ENCODE results near the gene TRRAP.

TRRAP gene

DNA sequence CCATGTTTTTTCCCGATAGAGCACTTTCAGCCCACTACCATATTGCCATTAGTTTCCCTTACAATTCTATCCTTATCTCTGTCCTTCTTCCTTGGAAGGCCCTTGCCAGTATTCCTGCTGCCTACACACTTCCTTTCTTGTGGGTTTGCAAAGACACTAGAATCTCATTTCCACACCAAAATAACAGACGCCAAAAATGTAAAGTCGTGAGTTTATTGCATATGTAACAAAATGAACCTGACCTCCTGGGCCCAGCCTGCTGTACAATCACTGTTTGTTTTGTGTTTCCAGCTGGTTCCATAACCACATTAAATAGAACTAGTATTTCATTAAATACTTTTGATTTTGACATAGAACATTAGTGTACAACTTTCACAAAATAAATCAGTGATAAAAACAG lies 148.9 kb downstream of the TRRAP start:
- no peak for DNase-seq (ENCODE audit: low spot score)
- TF ChIP-seq, protein P1, sequence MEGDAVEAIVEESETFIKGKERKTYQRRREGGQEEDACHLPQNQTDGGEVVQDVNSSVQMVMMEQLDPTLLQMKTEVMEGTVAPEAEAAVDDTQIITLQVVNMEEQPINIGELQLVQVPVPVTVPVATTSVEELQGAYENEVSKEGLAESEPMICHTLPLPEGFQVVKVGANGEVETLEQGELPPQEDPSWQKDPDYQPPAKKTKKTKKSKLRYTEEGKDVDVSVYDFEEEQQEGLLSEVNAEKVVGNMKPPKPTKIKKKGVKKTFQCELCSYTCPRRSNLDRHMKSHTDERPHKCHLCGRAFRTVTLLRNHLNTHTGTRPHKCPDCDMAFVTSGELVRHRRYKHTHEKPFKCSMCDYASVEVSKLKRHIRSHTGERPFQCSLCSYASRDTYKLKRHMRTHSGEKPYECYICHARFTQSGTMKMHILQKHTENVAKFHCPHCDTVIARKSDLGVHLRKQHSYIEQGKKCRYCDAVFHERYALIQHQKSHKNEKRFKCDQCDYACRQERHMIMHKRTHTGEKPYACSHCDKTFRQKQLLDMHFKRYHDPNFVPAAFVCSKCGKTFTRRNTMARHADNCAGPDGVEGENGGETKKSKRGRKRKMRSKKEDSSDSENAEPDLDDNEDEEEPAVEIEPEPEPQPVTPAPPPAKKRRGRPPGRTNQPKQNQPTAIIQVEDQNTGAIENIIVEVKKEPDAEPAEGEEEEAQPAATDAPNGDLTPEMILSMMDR (IDR thresholded peaks at IDR 0.05; ENCODE audit: borderline replicate concordance, control extremely low read depth, extremely low read depth, insufficient read depth, missing control alignments): no peak
- in situ Hi-C loops (cut with MboI; ENCODE audit: low sequenced_read_pairs, unreplicated experiment): no loop called here

DNA sequence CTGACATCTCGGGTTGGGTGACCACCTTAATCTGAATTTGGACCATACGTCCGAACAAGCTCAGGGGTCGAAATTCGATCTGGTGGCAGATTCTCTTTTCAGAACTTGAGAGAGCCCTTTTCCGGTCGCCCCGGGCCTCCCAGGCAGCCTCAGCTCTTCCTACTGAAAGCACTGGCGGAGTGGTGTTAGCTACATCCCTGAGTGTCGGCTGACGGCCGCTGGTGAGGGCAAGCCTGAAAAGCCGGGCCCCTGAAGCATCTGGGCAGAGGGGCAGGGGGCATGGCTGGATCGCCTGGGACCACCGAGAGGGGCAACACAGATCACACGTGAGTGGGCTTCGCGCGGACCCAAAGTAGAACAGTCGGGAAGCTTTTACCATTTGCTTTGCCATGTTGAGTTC lies 149.5 kb downstream of the TRRAP start:
- DNase-seq (ENCODE audit: low spot score): no peak
- TF ChIP-seq, protein P1 (IDR thresholded peaks at IDR 0.05; ENCODE audit: borderline replicate concordance, control extremely low read depth, extremely low read depth, insufficient read depth, missing control alignments): no peak
- in situ Hi-C loops (cut with MboI; ENCODE audit: low sequenced_read_pairs, unreplicated experiment): no loop called here

DNA sequence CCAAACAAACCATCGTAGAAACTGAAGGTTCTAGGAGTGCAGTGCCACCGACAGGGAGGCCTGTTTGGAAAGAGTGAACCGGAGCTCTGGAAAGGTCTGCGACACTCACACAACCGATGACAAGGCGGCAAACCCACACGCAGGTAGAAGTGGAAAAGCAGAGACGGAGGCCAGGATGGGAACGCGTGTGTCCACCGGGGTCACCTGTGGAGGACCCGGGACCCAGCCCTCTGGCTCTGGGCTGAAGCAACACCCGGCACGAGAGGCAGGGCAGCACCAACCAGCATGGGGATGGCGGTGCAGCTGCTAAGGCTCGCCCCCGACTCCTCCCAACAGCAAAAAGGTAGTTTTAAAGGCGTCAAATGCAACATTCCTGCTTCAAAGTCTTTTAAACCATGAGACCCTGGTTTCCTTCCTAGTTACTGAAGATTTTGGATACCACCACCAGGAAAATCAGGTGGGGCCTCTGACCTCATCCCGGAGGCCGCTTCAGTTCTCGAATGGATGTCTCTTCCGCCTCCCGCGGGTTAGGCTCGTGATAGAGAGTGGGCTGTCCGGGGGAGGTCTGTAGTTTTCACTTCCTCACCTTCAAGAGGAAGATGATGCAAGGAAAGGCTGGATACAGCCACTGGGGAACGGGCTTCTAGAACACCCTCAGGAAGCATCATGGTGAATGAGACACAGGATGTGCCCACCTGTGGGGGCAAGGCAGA lies 150.1 kb downstream of the TRRAP start:
- in situ Hi-C loops (cut with MboI; ENCODE audit: low sequenced_read_pairs, unreplicated experiment): no loop called here
- TF ChIP-seq, protein P1 (IDR thresholded peaks at IDR 0.05; ENCODE audit: borderline replicate concordance, control extremely low read depth, extremely low read depth, insufficient read depth, missing control alignments): no peak
- DNase-seq (ENCODE audit: low spot score): no peak

DNA sequence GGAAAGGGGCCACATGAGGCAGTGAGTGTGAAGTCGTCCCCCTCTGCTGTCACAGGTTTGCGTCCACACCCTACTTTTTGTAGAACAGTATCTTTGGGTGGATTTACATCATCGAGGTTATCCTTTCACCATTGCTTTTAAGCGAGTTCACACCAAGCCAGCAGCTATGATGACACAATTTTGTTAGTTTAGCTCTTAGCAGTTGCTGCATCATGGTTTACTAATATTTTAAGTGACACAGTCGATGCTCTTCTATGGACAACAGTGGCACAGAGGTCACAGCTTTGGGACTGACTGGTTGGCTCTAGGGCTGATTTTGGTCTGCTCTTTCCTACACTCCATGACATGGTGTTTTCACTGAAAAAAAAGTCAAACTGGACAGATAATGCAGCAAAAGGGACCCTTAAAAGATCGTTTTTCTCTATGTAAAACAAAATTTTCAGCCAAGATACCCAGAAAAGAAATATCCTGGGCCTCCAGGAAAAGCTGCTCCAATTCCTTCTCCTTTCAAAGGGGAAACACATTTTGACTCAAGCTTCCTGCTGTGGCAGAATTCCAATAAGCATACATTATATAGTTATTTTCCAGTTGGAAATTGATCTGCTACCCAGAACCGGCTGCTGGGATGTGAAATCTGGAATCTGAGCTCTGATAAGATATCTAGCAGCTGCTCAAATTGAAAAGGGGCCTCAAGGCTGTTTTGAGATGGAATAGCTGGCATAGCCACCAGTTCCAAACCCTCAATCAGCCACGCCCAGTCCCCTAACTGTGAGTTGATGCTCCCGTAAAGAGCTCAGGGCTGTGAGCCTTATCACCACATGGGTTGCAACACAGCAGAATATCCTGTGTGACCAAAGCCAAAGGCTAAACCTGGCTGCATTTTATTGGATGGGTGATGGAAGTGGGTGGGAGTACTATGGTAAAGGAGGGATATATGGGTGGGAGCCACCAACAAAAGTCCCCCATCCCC lies 151.4 kb downstream of the TRRAP start:
- DNase-seq (ENCODE audit: low spot score): no peak
- in situ Hi-C loops (cut with MboI; ENCODE audit: low sequenced_read_pairs, unreplicated experiment): no loop called here
- TF ChIP-seq, protein P1 (IDR thresholded peaks at IDR 0.05; ENCODE audit: borderline replicate concordance, control extremely low read depth, extremely low read depth, insufficient read depth, missing control alignments): no peak

DNA sequence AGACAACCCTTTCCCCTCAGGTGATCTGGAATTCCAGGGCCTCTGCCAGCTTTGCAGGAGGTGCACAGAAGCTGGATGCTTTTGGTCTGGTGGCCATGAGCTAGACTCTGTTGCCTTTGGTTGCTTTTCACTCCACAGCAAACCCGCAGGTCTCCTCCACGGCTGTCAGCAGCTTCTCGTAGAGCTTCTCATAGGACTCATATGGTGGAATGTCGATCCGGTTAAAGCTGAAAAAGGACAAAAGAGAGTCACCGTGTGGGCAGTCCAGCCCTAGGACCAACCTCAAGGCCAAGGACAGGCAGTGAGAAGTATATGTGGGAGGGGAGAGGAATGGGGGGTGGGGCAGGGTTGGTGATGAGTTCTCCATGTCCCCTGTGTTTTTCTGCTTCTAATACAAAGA lies 152.1 kb downstream of the TRRAP start:
- in situ Hi-C loops (cut with MboI; ENCODE audit: low sequenced_read_pairs, unreplicated experiment): no loop called here
- TF ChIP-seq, protein P1 (IDR thresholded peaks at IDR 0.05; ENCODE audit: borderline replicate concordance, control extremely low read depth, extremely low read depth, insufficient read depth, missing control alignments): no peak
- DNase-seq (ENCODE audit: low spot score): no peak

DNA sequence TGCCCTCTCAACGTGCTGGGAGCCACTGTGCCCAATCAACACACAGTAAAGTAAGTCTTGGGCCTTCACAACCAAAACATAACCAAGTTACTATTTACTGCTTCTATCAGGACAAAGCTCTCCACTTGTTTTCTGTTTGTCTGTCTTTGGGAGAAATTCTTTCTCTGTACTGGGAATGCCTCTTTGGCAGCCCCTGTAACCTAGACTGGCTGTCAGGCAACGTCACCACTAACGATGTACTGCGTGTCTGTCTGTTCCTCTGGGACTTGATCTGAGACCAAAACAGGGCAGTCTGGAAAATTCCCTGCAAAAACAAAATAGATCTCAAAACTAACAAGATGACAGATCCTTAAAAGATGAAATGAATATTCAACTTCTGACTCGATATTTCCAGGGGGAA lies 152.6 kb downstream of the TRRAP start:
- TF ChIP-seq, protein P1 (IDR thresholded peaks at IDR 0.05; ENCODE audit: borderline replicate concordance, control extremely low read depth, extremely low read depth, insufficient read depth, missing control alignments): no peak
- in situ Hi-C loops (cut with MboI; ENCODE audit: low sequenced_read_pairs, unreplicated experiment): no loop called here
- DNase-seq (ENCODE audit: low spot score): no peak
